GM12878 (cell line): ENCODE measurements around the gene MTRFR.

Experiments
- EP300 ChIP-seq, 2 experiments: fragments of 150-350 bp in 1 of 2; IDR thresholded peaks; 2 replicates each; pipeline ENCODE4 v1.6.1; 2011 to 2012; ENCODE audit warnings: low read depth in 2 of 2, low read length in 2 of 2, borderline replicate concordance in 1 of 2, improper control_type of control experiment in 1 of 2, inconsistent platforms in 1 of 2; ENCODE audit not compliant: control insufficient read depth in 1 of 2
- POLR2A ChIP-seq: IDR thresholded peaks from 2 replicates; pipeline ENCODE4 v1.6.1; 2011; ENCODE audit warnings: low read depth, mild to moderate bottlenecking, low read length
- TF ChIP-seq, protein P1 (sequence below): IDR thresholded peaks from 2 replicates; pipeline ENCODE4 v1.6.1; 2011; ENCODE audit warnings: mild to moderate bottlenecking, low read depth, low read length, moderate library complexity; ENCODE audit not compliant: insufficient replicate concordance
- TF ChIP-seq, protein P2 (sequence below), 3 experiments: IDR thresholded peaks in 2 of 3; conservative IDR thresholded peaks in 1 of 3; 2 replicates each; pipeline ENCODE4 v1.5.1; 2011; ENCODE audit warnings: low read depth in 3 of 3, low read length in 3 of 3, mild to moderate bottlenecking in 3 of 3, control low read depth in 2 of 3, moderate library complexity in 2 of 3, inconsistent platforms in 1 of 3, mixed read lengths in 1 of 3; ENCODE audit not compliant: control insufficient read depth in 2 of 3, insufficient read depth in 1 of 3; ENCODE audit errors: extremely low read depth in 1 of 3

- TF ChIP-seq POLR2A: no peak
- no peak for TF ChIP-seq EP300 (IDR thresholded peaks at IDR 0.05; ENCODE audit: borderline replicate concordance in 1 of 2, control insufficient read depth in 1 of 2, low read depth in 2 of 2, low read length in 2 of 2)
- TF ChIP-seq, protein P1, sequence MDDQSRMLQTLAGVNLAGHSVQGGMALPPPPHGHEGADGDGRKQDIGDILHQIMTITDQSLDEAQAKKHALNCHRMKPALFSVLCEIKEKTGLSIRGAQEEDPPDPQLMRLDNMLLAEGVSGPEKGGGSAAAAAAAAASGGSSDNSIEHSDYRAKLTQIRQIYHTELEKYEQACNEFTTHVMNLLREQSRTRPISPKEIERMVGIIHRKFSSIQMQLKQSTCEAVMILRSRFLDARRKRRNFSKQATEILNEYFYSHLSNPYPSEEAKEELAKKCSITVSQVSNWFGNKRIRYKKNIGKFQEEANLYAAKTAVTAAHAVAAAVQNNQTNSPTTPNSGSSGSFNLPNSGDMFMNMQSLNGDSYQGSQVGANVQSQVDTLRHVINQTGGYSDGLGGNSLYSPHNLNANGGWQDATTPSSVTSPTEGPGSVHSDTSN: no peak
- TF ChIP-seq, protein P2, sequence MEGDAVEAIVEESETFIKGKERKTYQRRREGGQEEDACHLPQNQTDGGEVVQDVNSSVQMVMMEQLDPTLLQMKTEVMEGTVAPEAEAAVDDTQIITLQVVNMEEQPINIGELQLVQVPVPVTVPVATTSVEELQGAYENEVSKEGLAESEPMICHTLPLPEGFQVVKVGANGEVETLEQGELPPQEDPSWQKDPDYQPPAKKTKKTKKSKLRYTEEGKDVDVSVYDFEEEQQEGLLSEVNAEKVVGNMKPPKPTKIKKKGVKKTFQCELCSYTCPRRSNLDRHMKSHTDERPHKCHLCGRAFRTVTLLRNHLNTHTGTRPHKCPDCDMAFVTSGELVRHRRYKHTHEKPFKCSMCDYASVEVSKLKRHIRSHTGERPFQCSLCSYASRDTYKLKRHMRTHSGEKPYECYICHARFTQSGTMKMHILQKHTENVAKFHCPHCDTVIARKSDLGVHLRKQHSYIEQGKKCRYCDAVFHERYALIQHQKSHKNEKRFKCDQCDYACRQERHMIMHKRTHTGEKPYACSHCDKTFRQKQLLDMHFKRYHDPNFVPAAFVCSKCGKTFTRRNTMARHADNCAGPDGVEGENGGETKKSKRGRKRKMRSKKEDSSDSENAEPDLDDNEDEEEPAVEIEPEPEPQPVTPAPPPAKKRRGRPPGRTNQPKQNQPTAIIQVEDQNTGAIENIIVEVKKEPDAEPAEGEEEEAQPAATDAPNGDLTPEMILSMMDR (IDR thresholded peaks at IDR 0.05 in 2 of 3, conservative IDR thresholded peaks at IDR 0.05 in 1 of 3; ENCODE audit: control insufficient read depth in 2 of 3, extremely low read depth in 1 of 3, insufficient read depth in 1 of 3, low read depth in 3 of 3, low read length in 3 of 3): no peak
These were observed 28.0 kb downstream of the MTRFR start for GRCh38 chr12:123261196-123261595.
